ENCODE measurements around the gene AGAP1. TPM values are rescaled to one million over a fixed set of nuclear protein-coding genes. Genes with fewer than 3 reads are reported as not detected.

The AGAP1 gene
- total RNA-seq, 4 donors from 2014 or later: 23.4 to 46.5 (median 29.3) TPM

GRCh38 chr2:235677276-235677788 lies 183.5 kb downstream of the AGAP1 start:
- Histone ChIP-seq H3K9me3 (no peaks in the 10 kb centered on the region), H3K4me1 (no peaks in the 10 kb centered on the region), H3K27me3 (no peaks in the 10 kb centered on the region), H3K4me3 (replicated peaks in 1 of 3) (no peak overlapping the region), H3K36me3 (no peaks in the 10 kb centered on the region), H3K27ac (no peak overlapping the region)
- intact Hi-C loops (cut with DNase I): no loop called here
- no peak for TF ChIP-seq POLR2A (IDR thresholded peaks at IDR 0.05)
- no peak for TF ChIP-seq CTCF (IDR thresholded peaks at IDR 0.05)
- WGBS, 2 donors: 79 to 84% methylated on average over 16 of the region's 16 CpGs
- peak in 1 of 2 donors; percentile 8 for DNase-seq

- no peak for DNase-seq
- no peak overlapping the region for H3K27ac ChIP-seq
- no peaks in the 10 kb centered on the region for H3K4me1 ChIP-seq
Measured at GRCh38 chr2:235677937-235678336, 184.1 kb downstream of the AGAP1 start.

GRCh38 chr2:235678712-235679111 lies 184.9 kb downstream of the AGAP1 start:
- Histone ChIP-seq H3K4me1 (no peaks in the 10 kb centered on the region), H3K36me3 (no peaks in the 10 kb centered on the region), H3K27ac (no peak overlapping the region), H3K9me3 (no peaks in the 10 kb centered on the region), H3K27me3 (no peaks in the 10 kb centered on the region), H3K4me3 (replicated peaks in 1 of 3) (no peak overlapping the region)
- 95 to 96% methylated on average over 10 of the region's 10 CpGs for WGBS, 2 donors
- no peak for DNase-seq
- intact Hi-C loops (cut with DNase I): no loop called here
- TF ChIP-seq POLR2A (IDR thresholded peaks at IDR 0.05): no peak
- no peak for TF ChIP-seq CTCF (IDR thresholded peaks at IDR 0.05)

More at GRCh38 chr2:235677937-235678336, 184.1 kb downstream of the AGAP1 start:
- no peaks in the 10 kb centered on the region for H3K9me3 ChIP-seq
- H3K27me3 ChIP-seq: no peaks in the 10 kb centered on the region
- WGBS, 2 donors: 91 to 95% methylated on average over 11 of the region's 11 CpGs
- TF ChIP-seq CTCF (IDR thresholded peaks at IDR 0.05) (no peak), POLR2A (IDR thresholded peaks at IDR 0.05) (no peak)
- H3K36me3 ChIP-seq: no peaks in the 10 kb centered on the region
- H3K4me3 ChIP-seq (replicated peaks in 1 of 3): no peak overlapping the region
- intact Hi-C loops (cut with DNase I): no loop called here

GRCh38 chr2:235679471-235679870 lies 185.6 kb downstream of the AGAP1 start:
- Histone ChIP-seq H3K27me3 (no peaks in the 10 kb centered on the region), H3K4me1 (no peaks in the 10 kb centered on the region), H3K27ac (no peak overlapping the region), H3K4me3 (replicated peaks in 1 of 3) (no peak overlapping the region), H3K36me3 (no peaks in the 10 kb centered on the region), H3K9me3 (no peaks in the 10 kb centered on the region)
- intact Hi-C loops (cut with DNase I): no loop called here
- 52 to 54% methylated on average over 5 of the region's 5 CpGs for WGBS, 2 donors
- TF ChIP-seq POLR2A (IDR thresholded peaks at IDR 0.05): no peak
- TF ChIP-seq CTCF (IDR thresholded peaks at IDR 0.05): no peak
- DNase-seq: no peak

- no peaks in the 10 kb centered on the region for H3K36me3 ChIP-seq
- H3K27ac ChIP-seq: no peak overlapping the region
- intact Hi-C loops (cut with DNase I): no loop called here
- no peaks in the 10 kb centered on the region for H3K27me3 ChIP-seq
- no peak for DNase-seq
- no peaks in the 10 kb centered on the region for H3K4me1 ChIP-seq
- no peak overlapping the region for H3K4me3 ChIP-seq (replicated peaks in 1 of 3)
- 78 to 81% methylated on average over 8 to 10 of the region's 10 CpGs for WGBS, 2 donors
- TF ChIP-seq CTCF (IDR thresholded peaks at IDR 0.05) (no peak), POLR2A (IDR thresholded peaks at IDR 0.05) (no peak)
- H3K9me3 ChIP-seq: no peaks in the 10 kb centered on the region
Measured at GRCh38 chr2:235685024-235685721, 191.3 kb downstream of the AGAP1 start.

Data from thyroid gland (tissue), 4 donors.